Naive thymus-derived CD4-positive, alpha-beta T cell (primary cell): ENCODE results near the gene PKNOX2. TPM values are rescaled to one million over a fixed set of nuclear protein-coding genes. Genes with fewer than 3 reads are reported as not detected.

Source experiments
- ATAC-seq: fragments of 150-1000 bp; cut with Tn5 transposase; 2 replicates; pipeline ENCODE4 v1.10.0; 2021; ENCODE audit warnings: mild to moderate bottlenecking, moderate library complexity
- CTCF ChIA-PET: fragments of 350-600 bp; sonication (Branson Sonifier 250); formaldehyde crosslinking; loops from one replicate; lab custom pipeline; 2021; ENCODE audit warnings: antibody characterized with exemption; lab: Charles Lee
- POLR2A ChIA-PET: fragments of 350-600 bp; sonication (Branson Sonifier 250); formaldehyde crosslinking; loops from one replicate; lab custom pipeline; 2021; ENCODE audit warnings: antibody characterized with exemption, inconsistent platforms; lab: Charles Lee
- DNase-seq, 9 donors: peaks; one replicate each; pipeline versions ENCODE4 v3.0.0 to v3.0.0-alpha.2; 2020 to 2022; ENCODE audit warnings: mixed read lengths in 1 of 9
- H3K27ac ChIP-seq: one replicate; pipeline ENCODE4 v1.7.0; 2013; ENCODE audit warnings: mild to moderate bottlenecking, low read depth, low read length, moderate library complexity
- H3K27me3 ChIP-seq, 2 donors: one replicate each; pipeline ENCODE4 v1.7.0; 2013; ENCODE audit warnings: low read length in 2 of 2, mild to moderate bottlenecking in 2 of 2, moderate library complexity in 2 of 2; ENCODE audit not compliant: control insufficient read depth in 2 of 2, insufficient read depth in 2 of 2
- H3K36me3 ChIP-seq, 3 experiments: 1 replicate in 2 of 3; 2 replicates in 1 of 3; pipeline ENCODE4 v1.7.0; 2013; ENCODE audit warnings: low read length in 3 of 3, mild to moderate bottlenecking in 3 of 3, moderate library complexity in 1 of 3; ENCODE audit not compliant: insufficient read depth in 3 of 3, control insufficient read depth in 2 of 3
- H3K4me1 ChIP-seq, 2 donors: one replicate each; pipeline ENCODE4 v1.7.0; 2013; ENCODE audit warnings: low read length in 2 of 2, mild to moderate bottlenecking in 2 of 2, moderate library complexity in 1 of 2; ENCODE audit not compliant: control insufficient read depth in 2 of 2, insufficient read depth in 2 of 2
- H3K4me3 ChIP-seq: 2 replicates; pipeline ENCODE4 v1.7.0; 2013; ENCODE audit warnings: mild to moderate bottlenecking, low read length
- H3K9me3 ChIP-seq, 3 experiments: 1 replicate in 2 of 3; 2 replicates in 1 of 3; pipeline ENCODE4 v1.7.0; 2013; ENCODE audit warnings: low read length in 3 of 3; ENCODE audit not compliant: control insufficient read depth in 2 of 3
- H3K27ac Mint-ChIP-seq, 9 donors: one replicate each; pipeline ENCODE4 v1.8.0; 2020 to 2022; ENCODE audit warnings: mixed read lengths in 9 of 9, mild to moderate bottlenecking in 8 of 9, moderate library complexity in 5 of 9, inconsistent platforms in 2 of 9
- H3K27me3 Mint-ChIP-seq, 5 donors: one replicate each; pipeline ENCODE4 v1.8.0; 2021 to 2022; ENCODE audit warnings: mixed read lengths in 5 of 5, mild to moderate bottlenecking in 1 of 5
- H3K36me3 Mint-ChIP-seq, 5 donors: one replicate each; pipeline ENCODE4 v1.8.0; 2020 to 2022; ENCODE audit warnings: mixed read lengths in 5 of 5, mild to moderate bottlenecking in 3 of 5, inconsistent platforms in 1 of 5
- H3K4me1 Mint-ChIP-seq, 7 donors: one replicate each; pipeline ENCODE4 v1.8.0; 2020 to 2022; ENCODE audit warnings: mixed read lengths in 7 of 7, mild to moderate bottlenecking in 3 of 7, inconsistent platforms in 1 of 7
- H3K4me3 Mint-ChIP-seq, 10 donors: one replicate each; pipeline ENCODE4 v1.8.0; 2020 to 2022; ENCODE audit warnings: mild to moderate bottlenecking in 10 of 10, mixed read lengths in 10 of 10, moderate library complexity in 6 of 10, inconsistent platforms in 2 of 10
- H3K9me3 Mint-ChIP-seq, 11 donors: one replicate each; pipeline ENCODE4 v1.8.0; 2020 to 2022; ENCODE audit warnings: mixed read lengths in 11 of 11, mild to moderate bottlenecking in 4 of 11, inconsistent platforms in 1 of 11, moderate library complexity in 1 of 11
- intact Hi-C, 2 donors: fragments of 100-400 bp; cut with micrococcal nuclease; formaldehyde crosslinking; loops; one replicate each; pipeline ENCODE4 v1.15.1; 2023
- polyA plus RNA-seq, 2 donors: library from polyadenylated mRNA; unstranded; fragments of 300-500 nt; fragmentation: Illumina TruSeq; gene quantifications; one replicate each; pipeline ENCODE4 v1.2.3, GENCODE V29; 2021
- total RNA-seq, 6 experiments: library from RNA in 5 of 6; stranded (reverse) in 5 of 6; gene quantifications; 1 replicate in 5 of 6; 2 replicates in 1 of 6; pipeline ENCODE4 v1.2.3 and lab custom pipeline; 2021 to 2026

Gene PKNOX2
- total and polyA plus RNA-seq, 7 experiments from 2014 or later: not detected

- POLR2A ChIA-PET: no interaction called here
- Mint-ChIP-seq H3K27ac (no peak overlapping the region), H3K4me1 (peaks cover 0 to 8% (median 5%) of the 10 kb centered on the region in 7 donors), H3K36me3 (no peaks in the 10 kb centered on the region), H3K9me3 (peaks cover 0 to 3% (median 0%) of the 10 kb centered on the region in 11 donors), H3K4me3 (no peak overlapping the region), H3K27me3 (peaks cover 26 to 43% (median 38%) of the 10 kb centered on the region in 5 donors)
- intact Hi-C loops: no loop called here
- ATAC-seq (no peak), DNase-seq (no peak)
- no peaks in the 10 kb centered on the region for H3K36me3 ChIP-seq
- H3K27me3 ChIP-seq: peaks cover 0 to 3% of the 10 kb centered on the region in 2 donors
- H3K9me3 ChIP-seq: no peaks in the 10 kb centered on the region
- no peaks in the 10 kb centered on the region for H3K4me1 ChIP-seq
- H3K4me3 ChIP-seq: no peak overlapping the region
- no peak overlapping the region for H3K27ac ChIP-seq
- CTCF ChIA-PET: no interaction called here
These were observed 98.8 kb downstream of the PKNOX2 start for GRCh38 chr11:125263268-125263790.

DNA sequence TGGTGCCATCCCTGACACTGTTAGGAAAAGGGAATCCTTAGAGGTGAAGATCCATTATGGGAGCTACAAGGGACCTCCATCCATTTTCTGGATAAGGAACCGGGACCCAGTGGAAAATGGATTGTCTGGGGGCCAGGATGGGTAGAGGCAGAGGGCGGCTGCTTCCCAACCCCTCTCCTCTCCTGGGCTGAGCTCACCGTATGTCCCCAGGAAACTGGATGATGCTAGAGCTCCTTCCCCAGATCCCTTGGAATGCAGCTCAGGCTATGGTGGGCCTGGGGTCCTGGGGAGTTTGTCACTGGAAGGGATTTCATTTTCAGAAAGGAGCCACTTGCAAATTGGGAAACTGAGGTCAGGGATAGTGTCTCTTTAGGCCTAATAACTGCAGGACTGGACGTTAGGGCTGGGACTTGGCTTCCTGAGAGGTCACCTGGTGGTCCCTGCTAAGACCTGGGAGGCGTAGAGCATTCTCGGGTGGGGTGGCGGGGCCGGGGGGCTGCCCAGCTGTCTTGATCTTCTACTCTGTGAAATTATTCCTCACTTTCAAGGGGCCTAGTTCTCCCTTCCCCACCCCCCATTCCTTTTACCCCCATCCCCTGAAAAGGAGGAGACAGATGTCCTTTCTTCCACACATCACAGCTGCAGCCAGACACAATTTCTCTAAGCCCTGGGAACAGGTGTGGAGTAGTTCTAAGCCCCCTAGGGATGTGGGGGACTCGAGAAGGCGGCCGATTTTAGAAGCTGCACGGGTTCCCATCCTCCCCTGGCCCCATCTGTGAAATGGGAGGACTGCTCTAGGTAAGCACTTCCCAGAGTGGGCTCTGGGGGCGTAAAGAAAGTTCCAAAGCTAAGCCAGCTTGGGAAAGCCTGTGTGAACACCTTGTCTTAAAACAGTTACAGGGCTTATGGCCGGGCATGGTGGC, 99.8 kb downstream of the PKNOX2 start:
- Mint-ChIP-seq H3K9me3 (peaks cover 0 to 3% (median 0%) of the 10 kb centered on the region in 11 donors), H3K4me1 (peaks cover 0 to 8% (median 5%) of the 10 kb centered on the region in 7 donors), H3K36me3 (no peaks in the 10 kb centered on the region), H3K4me3 (no peak overlapping the region), H3K27me3 (peaks cover 26 to 51% (median 38%) of the 10 kb centered on the region in 5 donors), H3K27ac (no peak overlapping the region)
- H3K36me3 ChIP-seq: no peaks in the 10 kb centered on the region
- no peak overlapping the region for H3K4me3 ChIP-seq
- CTCF ChIA-PET: no interaction called here
- DNase-seq: no peak
- H3K27ac ChIP-seq: no peak overlapping the region
- no peaks in the 10 kb centered on the region for H3K9me3 ChIP-seq
- no peak for ATAC-seq
- POLR2A ChIA-PET: no interaction called here
- intact Hi-C loops: no loop called here
- H3K4me1 ChIP-seq: no peaks in the 10 kb centered on the region
- peaks cover 0 to 3% of the 10 kb centered on the region in 2 donors for H3K27me3 ChIP-seq

- ChIA-PET CTCF (no interaction called here), POLR2A (no interaction called here)
- no peak for ATAC-seq
- H3K27ac Mint-ChIP-seq: no peak overlapping the region
- H3K9me3 ChIP-seq: no peaks in the 10 kb centered on the region
- no peaks in the 10 kb centered on the region for H3K4me1 ChIP-seq
- no peak for DNase-seq
- peak overlapping the region in 1 of 10 donors; percentile 38 for H3K4me3 Mint-ChIP-seq
- H3K27me3 ChIP-seq: peaks cover 0 to 3% of the 10 kb centered on the region in 2 donors
- H3K27me3 Mint-ChIP-seq: peaks cover 12 to 42% (median 30%) of the 10 kb centered on the region in 5 donors
- peaks cover 0 to 3% (median 0%) of the 10 kb centered on the region in 11 donors for H3K9me3 Mint-ChIP-seq
- H3K27ac ChIP-seq: no peak overlapping the region
- intact Hi-C loops: no loop called here
- H3K36me3 ChIP-seq: no peaks in the 10 kb centered on the region
- no peaks in the 10 kb centered on the region for H3K36me3 Mint-ChIP-seq
- H3K4me1 Mint-ChIP-seq: peaks cover 0 to 5% (median 3%) of the 10 kb centered on the region in 7 donors
- no peak overlapping the region for H3K4me3 ChIP-seq
These were observed 103.0 kb downstream of the PKNOX2 start for GRCh38 chr11:125267548-125267947.

- ChIA-PET CTCF (no interaction called here), POLR2A (no interaction called here)
- intact Hi-C loops: no loop called here
- no peak for DNase-seq
- Histone ChIP-seq H3K27ac (no peak overlapping the region), H3K4me3 (no peak overlapping the region), H3K36me3 (no peaks in the 10 kb centered on the region), H3K27me3 (peaks cover 0 to 3% of the 10 kb centered on the region in 2 donors), H3K4me1 (no peaks in the 10 kb centered on the region), H3K9me3 (no peaks in the 10 kb centered on the region)
- H3K4me1 Mint-ChIP-seq: no peaks in the 10 kb centered on the region
- ATAC-seq: no peak
- H3K9me3 Mint-ChIP-seq: peaks cover 0 to 2% (median 0%) of the 10 kb centered on the region in 11 donors
- H3K27me3 Mint-ChIP-seq: peaks cover 4 to 37% (median 26%) of the 10 kb centered on the region in 5 donors
- no peak overlapping the region for H3K27ac Mint-ChIP-seq
- no peak overlapping the region for H3K4me3 Mint-ChIP-seq
- H3K36me3 Mint-ChIP-seq: no peaks in the 10 kb centered on the region
These were observed 104.1 kb downstream of the PKNOX2 start for GRCh38 chr11:125268611-125269010.

DNA sequence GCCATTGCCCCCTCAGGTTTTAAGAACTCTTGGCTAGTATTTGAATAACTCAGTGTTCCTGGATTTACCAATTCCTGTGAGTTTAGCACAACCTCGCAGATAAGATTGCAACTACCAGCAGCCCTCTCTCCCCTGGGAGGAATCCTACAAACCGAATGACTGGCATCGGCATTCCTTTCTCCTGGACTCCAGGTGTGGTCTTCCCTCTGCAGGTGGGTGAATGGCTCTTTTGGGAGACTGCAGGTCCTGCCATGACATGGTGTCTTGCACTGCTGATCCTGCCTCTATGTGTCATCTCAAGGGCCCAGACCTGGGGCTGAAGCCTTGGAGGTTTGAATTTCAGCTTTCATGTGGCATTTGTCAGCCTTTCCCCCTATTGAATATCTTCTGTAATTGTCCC, 105.6 kb downstream of the PKNOX2 start:
- no peak overlapping the region for H3K27ac Mint-ChIP-seq
- no peaks in the 10 kb centered on the region for H3K4me1 Mint-ChIP-seq
- Histone ChIP-seq H3K4me3 (no peak overlapping the region), H3K4me1 (no peaks in the 10 kb centered on the region), H3K9me3 (no peaks in the 10 kb centered on the region), H3K27me3 (peaks cover 0 to 3% of the 10 kb centered on the region in 2 donors), H3K36me3 (no peaks in the 10 kb centered on the region), H3K27ac (no peak overlapping the region)
- H3K4me3 Mint-ChIP-seq: no peak overlapping the region
- peaks cover 0 to 2% (median 0%) of the 10 kb centered on the region in 11 donors for H3K9me3 Mint-ChIP-seq
- ChIA-PET CTCF (no interaction called here), POLR2A (no interaction called here)
- H3K36me3 Mint-ChIP-seq: no peaks in the 10 kb centered on the region
- DNase-seq: no peak
- peaks cover 0 to 37% (median 22%) of the 10 kb centered on the region in 5 donors for H3K27me3 Mint-ChIP-seq
- no peak for ATAC-seq
- intact Hi-C loops: no loop called here

GRCh38 chr11:125270711-125271110, 106.2 kb downstream of the PKNOX2 start:
- ATAC-seq (no peak), DNase-seq (no peak)
- no peaks in the 10 kb centered on the region for H3K36me3 Mint-ChIP-seq
- POLR2A ChIA-PET: no interaction called here
- no peaks in the 10 kb centered on the region for H3K36me3 ChIP-seq
- no peak overlapping the region for H3K4me3 ChIP-seq
- H3K9me3 Mint-ChIP-seq: peaks cover 0 to 2% (median 0%) of the 10 kb centered on the region in 11 donors
- H3K27me3 Mint-ChIP-seq: peaks cover 0 to 32% (median 17%) of the 10 kb centered on the region in 5 donors
- CTCF ChIA-PET: no interaction called here
- intact Hi-C loops: no loop called here
- H3K9me3 ChIP-seq: no peaks in the 10 kb centered on the region
- no peak overlapping the region for H3K27ac ChIP-seq
- no peak overlapping the region for H3K27ac Mint-ChIP-seq
- H3K27me3 ChIP-seq: peaks cover 0 to 2% of the 10 kb centered on the region in 2 donors
- no peaks in the 10 kb centered on the region for H3K4me1 Mint-ChIP-seq
- no peak overlapping the region for H3K4me3 Mint-ChIP-seq
- no peaks in the 10 kb centered on the region for H3K4me1 ChIP-seq
